ENCODE measurements around the gene PYGM.
A peak's percentile ranks its signal among the peaks of the same experiment; 100 is the strongest.

Gene PYGM

GRCh38 chr11:64788321-64789215 is 28.8 kb upstream of the PYGM start:
- TF ChIP-seq MAX (IDR thresholded peaks at IDR 0.05) (no peak), CEBPB (IDR thresholded peaks at IDR 0.05) (no peak), EGR1 (IDR thresholded peaks at IDR 0.05) (no peak), NFIC (IDR thresholded peaks at IDR 0.05) (no peak), CREB1 (IDR thresholded peaks at IDR 0.05; ENCODE audit: low read depth) (no peak), USF1 (IDR thresholded peaks at IDR 0.05) (no peak)

GRCh38 chr11:64787526-64788320 is 27.9 kb upstream of the PYGM start:
- TF ChIP-seq CREB1 (IDR thresholded peaks at IDR 0.05; ENCODE audit: low read depth): no peak
- TF ChIP-seq TCF12 (IDR thresholded peaks at IDR 0.05; ENCODE audit: low read depth): no peak
- no peak for TF ChIP-seq MAX (IDR thresholded peaks at IDR 0.05)
- TF ChIP-seq NFIC (IDR thresholded peaks at IDR 0.05): no peak
- no peak for TF ChIP-seq EP300 (IDR thresholded peaks at IDR 0.05; ENCODE audit: borderline replicate concordance)
- peak; percentile 76 for TF ChIP-seq RAD21 (IDR thresholded peaks at IDR 0.05; ENCODE audit: low read depth)
- TF ChIP-seq ZBTB7A (IDR thresholded peaks at IDR 0.05; ENCODE audit: low read depth): no peak
- TF ChIP-seq CEBPB (IDR thresholded peaks at IDR 0.05): no peak

DNA sequence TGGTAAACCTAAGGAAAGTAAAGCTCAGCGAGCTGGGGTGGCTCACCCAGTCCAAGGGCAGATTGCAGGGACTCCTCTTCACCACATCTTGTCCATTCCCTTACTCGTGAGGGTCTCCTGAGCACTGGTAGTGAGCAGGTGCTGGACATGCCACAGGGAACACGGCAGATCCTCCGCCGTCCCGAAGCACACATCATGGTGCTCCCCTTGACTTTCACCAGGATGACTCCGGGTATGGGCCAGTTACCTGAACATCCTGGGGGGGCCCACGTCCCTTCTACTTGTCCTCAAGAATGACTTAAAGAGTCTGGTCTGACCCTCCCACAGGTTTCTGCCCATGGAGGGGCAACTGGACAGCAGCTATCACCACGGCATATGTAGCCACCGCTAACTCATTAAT is 26.5 kb upstream of the PYGM start:
- TF ChIP-seq RAD21 (IDR thresholded peaks at IDR 0.05; ENCODE audit: low read depth) (no peak), CEBPB (IDR thresholded peaks at IDR 0.05) (no peak), USF1 (IDR thresholded peaks at IDR 0.05) (no peak), ZBTB7A (IDR thresholded peaks at IDR 0.05; ENCODE audit: low read depth) (no peak), YY1 (IDR thresholded peaks at IDR 0.05; ENCODE audit: low read depth) (no peak), TEAD4 (IDR thresholded peaks at IDR 0.05) (no peak)

- TF ChIP-seq USF1 (IDR thresholded peaks at IDR 0.05) (no peak), MAX (IDR thresholded peaks at IDR 0.05) (no peak)
Measured at GRCh38 chr11:64784813-64785581, 25.2 kb upstream of the PYGM start.

- no peak for TF ChIP-seq RAD21 (IDR thresholded peaks at IDR 0.05; ENCODE audit: low read depth)
- peak; percentile 23; the same call in 1 of the 2 replicates for TF ChIP-seq FOXM1 (IDR thresholded peaks at IDR 0.05; ENCODE audit: borderline replicate concordance, low read depth)
- peak; percentile 27; the same call in 1 of the 2 replicates for TF ChIP-seq EGR1 (IDR thresholded peaks at IDR 0.05)
- TF ChIP-seq TEAD4 (IDR thresholded peaks at IDR 0.05): peak; percentile 3; the same call in 1 of the 2 replicates
- no peak; the same call in 1 of the 2 replicates for TF ChIP-seq TCF12 (IDR thresholded peaks at IDR 0.05; ENCODE audit: low read depth)
- no peak for TF ChIP-seq ZBTB7A (IDR thresholded peaks at IDR 0.05; ENCODE audit: low read depth)
- TF ChIP-seq, protein P1, sequence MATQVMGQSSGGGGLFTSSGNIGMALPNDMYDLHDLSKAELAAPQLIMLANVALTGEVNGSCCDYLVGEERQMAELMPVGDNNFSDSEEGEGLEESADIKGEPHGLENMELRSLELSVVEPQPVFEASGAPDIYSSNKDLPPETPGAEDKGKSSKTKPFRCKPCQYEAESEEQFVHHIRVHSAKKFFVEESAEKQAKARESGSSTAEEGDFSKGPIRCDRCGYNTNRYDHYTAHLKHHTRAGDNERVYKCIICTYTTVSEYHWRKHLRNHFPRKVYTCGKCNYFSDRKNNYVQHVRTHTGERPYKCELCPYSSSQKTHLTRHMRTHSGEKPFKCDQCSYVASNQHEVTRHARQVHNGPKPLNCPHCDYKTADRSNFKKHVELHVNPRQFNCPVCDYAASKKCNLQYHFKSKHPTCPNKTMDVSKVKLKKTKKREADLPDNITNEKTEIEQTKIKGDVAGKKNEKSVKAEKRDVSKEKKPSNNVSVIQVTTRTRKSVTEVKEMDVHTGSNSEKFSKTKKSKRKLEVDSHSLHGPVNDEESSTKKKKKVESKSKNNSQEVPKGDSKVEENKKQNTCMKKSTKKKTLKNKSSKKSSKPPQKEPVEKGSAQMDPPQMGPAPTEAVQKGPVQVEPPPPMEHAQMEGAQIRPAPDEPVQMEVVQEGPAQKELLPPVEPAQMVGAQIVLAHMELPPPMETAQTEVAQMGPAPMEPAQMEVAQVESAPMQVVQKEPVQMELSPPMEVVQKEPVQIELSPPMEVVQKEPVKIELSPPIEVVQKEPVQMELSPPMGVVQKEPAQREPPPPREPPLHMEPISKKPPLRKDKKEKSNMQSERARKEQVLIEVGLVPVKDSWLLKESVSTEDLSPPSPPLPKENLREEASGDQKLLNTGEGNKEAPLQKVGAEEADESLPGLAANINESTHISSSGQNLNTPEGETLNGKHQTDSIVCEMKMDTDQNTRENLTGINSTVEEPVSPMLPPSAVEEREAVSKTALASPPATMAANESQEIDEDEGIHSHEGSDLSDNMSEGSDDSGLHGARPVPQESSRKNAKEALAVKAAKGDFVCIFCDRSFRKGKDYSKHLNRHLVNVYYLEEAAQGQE (IDR thresholded peaks at IDR 0.05; ENCODE audit: low read depth): no peak
- TF ChIP-seq CREB1 (IDR thresholded peaks at IDR 0.05; ENCODE audit: low read depth): peak; percentile 54
- peak; percentile 83 for TF ChIP-seq YY1 (IDR thresholded peaks at IDR 0.05; ENCODE audit: low read depth)
- no peak for TF ChIP-seq CEBPB (IDR thresholded peaks at IDR 0.05)
- no peak for TF ChIP-seq NFIC (IDR thresholded peaks at IDR 0.05)
- TF ChIP-seq EP300 (IDR thresholded peaks at IDR 0.05; ENCODE audit: borderline replicate concordance): no peak
- TF ChIP-seq TAF1 (IDR thresholded peaks at IDR 0.05; ENCODE audit: low read depth): peak; percentile 70; the same call in 1 of the 2 replicates
- no peak for TF ChIP-seq USF1 (IDR thresholded peaks at IDR 0.05)
- TF ChIP-seq MAX (IDR thresholded peaks at IDR 0.05): peak; percentile 63
Measured at GRCh38 chr11:64778473-64779298, 18.9 kb upstream of the PYGM start, which contains the start of gene SF1. Gene SF1, minus strand, starts transcription at chr11:64778542. Its CDS starts 150 bp downstream, at chr11:64778392.
